GM10248 (cell line): ENCODE data around the gene KAZN.

ENCODE experiments used
- CTCF ChIA-PET: fragments of 300-600 bp; sonication (Branson Sonifier 250); formaldehyde crosslinking; extraction: SDS; loops from one replicate; lab custom pipeline; 2021; ENCODE audit warnings: antibody characterized with exemption; lab: Yijun Ruan, JAX
- POLR2A ChIA-PET: fragments of 350-650 bp; sonication (Branson Sonifier 250); formaldehyde crosslinking; extraction: SDS; loops from one replicate; lab custom pipeline; 2020; ENCODE audit warnings: antibody characterized with exemption; lab: Yijun Ruan, JAX
- DNase-seq: peaks from one replicate; pipeline ENCODE4 v3.0.0; 2012; ENCODE audit errors: extremely low spot score
- CTCF ChIP-seq: IDR thresholded peaks from 2 replicates; pipeline ENCODE4 v1.5.1; 2012; ENCODE audit warnings: mild to moderate bottlenecking, low read depth; ENCODE audit errors: extremely low read depth, missing control alignments, control extremely low read depth

The KAZN gene

GRCh38 chr1:15160626-15161025 lies 562.1 kb downstream of the KAZN start:
- POLR2A ChIA-PET: no interaction called here
- CTCF ChIA-PET: interaction anchor here (1.1 to 1.2 kb wide), 2 partner anchors 8 to 12 kb away, joined by 3 to 4 read pairs; no protein-coding TSS in a partner anchor
- no peak for DNase-seq

DNA sequence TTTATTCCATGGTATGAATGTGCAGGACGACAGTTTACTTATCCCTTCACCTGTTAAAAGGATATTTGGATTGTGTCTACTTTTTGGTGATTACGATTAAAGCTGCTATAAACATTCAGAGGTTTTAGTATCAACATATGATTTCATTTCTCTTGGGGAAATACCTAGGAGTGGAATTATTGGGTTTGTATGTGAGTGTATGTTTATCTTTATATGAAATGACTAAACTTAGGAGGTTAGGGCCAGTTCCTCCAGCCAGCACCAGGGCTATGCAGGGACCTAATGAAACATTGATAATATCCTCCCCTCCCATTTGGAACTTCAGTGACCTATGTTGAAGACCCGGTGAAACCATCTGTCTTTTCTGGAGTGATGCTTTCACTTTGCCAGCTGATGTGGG lies 568.9 kb downstream of the KAZN start:
- TF ChIP-seq CTCF: no peak
- ChIA-PET POLR2A (no interaction called here), CTCF (no interaction called here)
- no peak for DNase-seq

More at GRCh38 chr1:15160626-15161025, 562.1 kb downstream of the KAZN start:
- no peak for TF ChIP-seq CTCF
